Activated CD8-positive, alpha-beta T cell treated with anti-CD3 and anti-CD28 coated beads for 36 hours (primary cell): ENCODE data around the gene TRIO. TPM values are rescaled to one million over a fixed set of nuclear protein-coding genes. Genes with fewer than 3 reads are reported as not detected.

Experiments
- ATAC-seq: fragments of 200-7000 bp; cut with Tn5 transposase; one replicate; pipeline ENCODE4 v1.10.0; 2021; ENCODE audit warnings: mild to moderate bottlenecking, moderate library complexity
- CTCF ChIA-PET: fragments of 350-600 bp; sonication (Branson Sonifier 250); formaldehyde crosslinking; loops from one replicate; lab custom pipeline; 2021; ENCODE audit warnings: antibody characterized with exemption; lab: Charles Lee
- POLR2A ChIA-PET: fragments of 350-600 bp; sonication (Branson Sonifier 250); formaldehyde crosslinking; loops from one replicate; lab custom pipeline; 2021; ENCODE audit warnings: antibody characterized with exemption; lab: Charles Lee
- DNase-seq: peaks from one replicate; pipeline ENCODE4 v3.0.0-alpha.2; 2020
- H3K27ac Mint-ChIP-seq: one replicate; pipeline ENCODE4 v1.8.0; 2021; ENCODE audit warnings: mild to moderate bottlenecking, mixed read lengths
- H3K27me3 Mint-ChIP-seq: one replicate; pipeline ENCODE4 v1.8.0; 2021; ENCODE audit warnings: mixed read lengths
- H3K36me3 Mint-ChIP-seq: one replicate; pipeline ENCODE4 v1.8.0; 2021; ENCODE audit warnings: low read depth, mixed read lengths
- H3K4me1 Mint-ChIP-seq: one replicate; pipeline ENCODE4 v1.8.0; 2021; ENCODE audit warnings: low read depth, mixed read lengths
- H3K4me3 Mint-ChIP-seq: one replicate; pipeline ENCODE4 v1.8.0; 2021; ENCODE audit warnings: mild to moderate bottlenecking, moderate library complexity, mixed read lengths
- H3K9me3 Mint-ChIP-seq: one replicate; pipeline ENCODE4 v1.8.0; 2021; ENCODE audit warnings: mixed read lengths
- intact Hi-C: fragments of 100-400 bp; cut with micrococcal nuclease; formaldehyde crosslinking; loops from one replicate; pipeline ENCODE4 v1.10.0; 2022
- total RNA-seq, 2 experiments: library from RNA; stranded (reverse); gene quantifications; one replicate each; pipeline ENCODE4 v1.2.3, GENCODE V29; 2021
- TF ChIP-seq, protein P1 (sequence below): fragments of 200-600 bp; IDR thresholded peaks from one replicate; pipeline ENCODE4 v1.8.0; 2022; ENCODE audit warnings: antibody characterized with exemption, mild to moderate bottlenecking

TRIO gene
- total RNA-seq, 2 experiments from 2014 or later: 11.4 to 11.5 TPM

DNA sequence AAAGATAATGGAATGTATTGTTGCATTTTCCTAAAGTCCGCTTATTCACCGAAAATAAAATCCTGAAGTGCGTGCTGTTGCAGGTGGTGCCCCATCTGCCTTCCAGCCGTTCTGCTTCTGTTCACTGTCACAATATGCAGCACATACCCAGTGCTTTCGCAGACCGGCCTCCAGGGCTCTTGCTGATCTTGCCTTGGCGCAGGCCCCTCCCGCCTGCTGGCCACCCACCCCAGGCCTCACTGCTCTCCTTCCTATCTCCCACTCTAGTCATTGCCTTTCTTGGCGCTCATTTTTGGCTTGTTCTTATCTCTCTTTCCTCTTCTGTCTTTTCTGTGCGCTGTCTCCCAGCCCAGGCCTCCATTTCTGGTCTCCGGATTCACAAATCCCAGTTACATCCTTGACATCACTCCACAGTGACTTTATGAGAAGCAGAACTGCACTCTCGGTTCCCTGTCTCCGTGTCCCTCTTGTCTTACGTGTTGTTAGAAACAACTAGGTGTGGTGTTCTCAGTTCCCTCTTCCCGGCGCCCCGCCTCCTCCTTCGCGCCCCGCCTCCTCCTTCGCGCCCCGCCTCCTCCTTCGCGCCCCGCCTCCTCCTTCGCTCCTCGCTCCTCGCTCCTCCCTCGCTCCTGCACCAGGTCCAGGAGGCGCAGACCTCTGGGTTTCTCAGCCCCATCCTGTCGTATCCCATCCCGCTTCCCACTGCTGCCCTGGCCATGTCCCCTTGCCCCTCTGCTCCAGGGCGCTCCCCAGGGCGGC is 236.8 kb downstream of the TRIO start:
- ChIA-PET CTCF (no interaction called here), POLR2A (no interaction called here)
- H3K27me3 Mint-ChIP-seq: no peaks in the 10 kb centered on the region
- H3K4me1 Mint-ChIP-seq: peaks cover 4% of the 10 kb centered on the region
- H3K4me3 Mint-ChIP-seq: no peak overlapping the region
- TF ChIP-seq, protein P1, sequence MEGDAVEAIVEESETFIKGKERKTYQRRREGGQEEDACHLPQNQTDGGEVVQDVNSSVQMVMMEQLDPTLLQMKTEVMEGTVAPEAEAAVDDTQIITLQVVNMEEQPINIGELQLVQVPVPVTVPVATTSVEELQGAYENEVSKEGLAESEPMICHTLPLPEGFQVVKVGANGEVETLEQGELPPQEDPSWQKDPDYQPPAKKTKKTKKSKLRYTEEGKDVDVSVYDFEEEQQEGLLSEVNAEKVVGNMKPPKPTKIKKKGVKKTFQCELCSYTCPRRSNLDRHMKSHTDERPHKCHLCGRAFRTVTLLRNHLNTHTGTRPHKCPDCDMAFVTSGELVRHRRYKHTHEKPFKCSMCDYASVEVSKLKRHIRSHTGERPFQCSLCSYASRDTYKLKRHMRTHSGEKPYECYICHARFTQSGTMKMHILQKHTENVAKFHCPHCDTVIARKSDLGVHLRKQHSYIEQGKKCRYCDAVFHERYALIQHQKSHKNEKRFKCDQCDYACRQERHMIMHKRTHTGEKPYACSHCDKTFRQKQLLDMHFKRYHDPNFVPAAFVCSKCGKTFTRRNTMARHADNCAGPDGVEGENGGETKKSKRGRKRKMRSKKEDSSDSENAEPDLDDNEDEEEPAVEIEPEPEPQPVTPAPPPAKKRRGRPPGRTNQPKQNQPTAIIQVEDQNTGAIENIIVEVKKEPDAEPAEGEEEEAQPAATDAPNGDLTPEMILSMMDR: no peak
- H3K9me3 Mint-ChIP-seq: no peaks in the 10 kb centered on the region
- no peak overlapping the region for H3K27ac Mint-ChIP-seq
- no peaks in the 10 kb centered on the region for H3K36me3 Mint-ChIP-seq
- intact Hi-C loops: no loop called here
- no peak for DNase-seq
- no peak for ATAC-seq

DNA sequence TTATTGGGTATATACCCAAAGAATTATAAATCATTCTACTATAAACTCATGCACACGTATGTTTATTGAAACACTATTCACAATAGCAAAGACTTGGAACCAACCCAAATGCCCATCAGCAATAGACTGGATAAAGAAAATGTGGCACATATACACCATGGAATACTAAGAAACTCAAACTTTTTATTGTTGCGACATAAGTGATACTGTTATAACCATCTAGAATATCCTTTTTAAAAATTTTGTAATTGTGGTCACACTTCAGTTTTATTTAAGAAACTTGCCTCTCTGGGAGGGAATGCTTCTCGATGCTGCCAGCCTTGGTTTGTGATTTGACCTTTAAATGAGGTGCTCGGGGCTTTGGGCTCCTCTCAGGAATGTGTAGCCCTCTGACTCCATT is 237.6 kb downstream of the TRIO start:
- ChIA-PET POLR2A (no interaction called here), CTCF (no interaction called here)
- no peaks in the 10 kb centered on the region for H3K36me3 Mint-ChIP-seq
- DNase-seq: no peak
- peaks cover 9% of the 10 kb centered on the region for H3K4me1 Mint-ChIP-seq
- H3K27me3 Mint-ChIP-seq: no peaks in the 10 kb centered on the region
- no peak overlapping the region for H3K4me3 Mint-ChIP-seq
- intact Hi-C loops: no loop called here
- TF ChIP-seq, protein P1: no peak
- H3K9me3 Mint-ChIP-seq: no peaks in the 10 kb centered on the region
- H3K27ac Mint-ChIP-seq: no peak overlapping the region
- ATAC-seq: no peak

DNA sequence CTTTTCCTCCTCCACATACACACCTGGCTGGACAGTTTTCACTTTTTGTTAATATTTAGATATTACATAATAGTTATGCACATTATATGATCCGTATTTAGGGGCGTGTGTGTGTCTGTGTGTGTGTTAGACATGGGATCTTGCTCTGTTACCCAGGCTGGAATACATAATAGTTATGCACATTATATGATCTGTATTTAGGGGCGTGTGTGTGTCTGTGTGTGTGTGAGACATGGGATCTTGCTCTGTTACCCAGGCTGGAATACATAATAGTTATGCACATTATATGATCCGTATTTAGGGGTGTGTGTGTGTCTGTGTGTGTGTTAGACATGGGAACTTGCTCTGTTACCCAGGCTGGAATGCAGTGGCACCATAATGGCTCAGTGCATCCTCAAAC is 239.5 kb downstream of the TRIO start:
- Mint-ChIP-seq H3K4me1 (peaks cover 9% of the 10 kb centered on the region), H3K4me3 (no peak overlapping the region), H3K36me3 (no peaks in the 10 kb centered on the region), H3K27ac (no peak overlapping the region), H3K27me3 (no peaks in the 10 kb centered on the region), H3K9me3 (no peaks in the 10 kb centered on the region)
- ChIA-PET POLR2A (no interaction called here), CTCF (interaction anchor here (1.5 kb wide), 1 partner anchor 266 kb away, joined by 5 read pairs; no protein-coding TSS in a partner anchor)
- ATAC-seq: no peak
- DNase-seq: no peak
- TF ChIP-seq, protein P1: no peak
- intact Hi-C loops: no loop called here

DNA sequence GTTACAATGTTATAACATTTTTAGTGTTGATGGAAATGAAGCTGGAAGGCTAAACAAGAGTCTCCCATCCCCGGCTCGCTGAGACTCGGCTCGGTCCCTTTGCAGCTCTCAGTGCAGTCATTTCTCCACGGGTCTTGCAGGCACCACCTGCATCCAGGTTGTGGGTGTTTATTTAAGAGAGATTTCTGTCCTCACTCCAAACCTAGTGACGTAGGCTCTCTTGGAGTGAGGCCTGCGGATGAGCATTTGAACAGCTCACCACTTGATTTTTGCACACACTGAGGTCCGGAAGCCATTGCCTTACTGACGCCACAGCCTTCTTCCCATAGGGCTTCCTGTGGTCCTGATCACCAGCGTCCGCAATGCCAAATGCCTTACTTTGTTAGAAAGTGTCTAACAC is 240.8 kb downstream of the TRIO start:
- CTCF ChIA-PET: interaction anchor here (1.5 to 3.5 kb wide), 3 partner anchors 15 to 265 kb away, joined by 4 to 20 read pairs (median 5); no protein-coding TSS in a partner anchor
- DNase-seq (no peak), ATAC-seq (no peak)
- Mint-ChIP-seq H3K9me3 (no peaks in the 10 kb centered on the region), H3K27ac (no peak overlapping the region), H3K4me1 (peaks cover 9% of the 10 kb centered on the region), H3K27me3 (no peaks in the 10 kb centered on the region), H3K4me3 (no peak overlapping the region), H3K36me3 (no peaks in the 10 kb centered on the region)
- TF ChIP-seq, protein P1: no peak
- intact Hi-C loops: no loop called here
- POLR2A ChIA-PET: no interaction called here

DNA sequence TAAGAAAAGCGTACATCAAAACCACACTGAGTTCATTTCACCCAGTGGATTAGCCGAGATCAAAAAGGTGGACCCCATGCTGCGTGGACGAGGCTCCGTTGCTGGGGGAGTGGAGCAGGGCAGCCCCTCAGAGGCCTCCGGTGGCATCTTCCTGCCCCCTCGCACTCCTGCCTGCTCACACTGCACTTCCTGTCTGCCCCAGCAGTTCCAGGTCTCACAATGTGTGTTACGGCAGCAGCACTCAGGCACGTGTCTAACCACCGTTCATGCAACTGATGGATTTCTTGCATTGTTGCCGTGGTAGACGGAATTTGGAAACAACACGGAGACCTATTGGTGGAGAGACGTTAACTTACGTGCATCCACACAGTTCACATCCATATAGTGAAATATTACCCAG is 241.9 kb downstream of the TRIO start:
- CTCF ChIA-PET: interaction anchor here (2.0 to 3.5 kb wide), 3 partner anchors 10 to 264 kb away, joined by 7 to 20 read pairs (median 10); no protein-coding TSS in a partner anchor
- Mint-ChIP-seq H3K36me3 (no peaks in the 10 kb centered on the region), H3K9me3 (no peaks in the 10 kb centered on the region), H3K4me3 (no peak overlapping the region), H3K27ac (peak overlapping the region; percentile 27), H3K4me1 (peaks cover 9% of the 10 kb centered on the region), H3K27me3 (no peaks in the 10 kb centered on the region)
- DNase-seq (peak; percentile 56), ATAC-seq (peak; percentile 95)
- POLR2A ChIA-PET: interaction anchor here (0.7 to 1.6 kb wide), 2 partner anchors 11 to 155 kb away, joined by 4 read pairs; no protein-coding TSS in a partner anchor
- TF ChIP-seq, protein P1: no peak
- intact Hi-C loops: no loop called here
